D721Med (cell line): ENCODE measurements around the gene ACYP1.

Experiments used
- DNase-seq: peaks from one replicate; pipeline ENCODE4 v3.0.0; 2011; ENCODE audit warnings: low spot score; ENCODE audit not compliant: insufficient read length
- FAIRE-seq: peaks from 2 replicates; lab custom pipeline; 2011; peaks lifted over from hg19 to GRCh38; lab: Jason Lieb, UNC
- TF ChIP-seq, protein P1 (sequence below): IDR thresholded peaks from 2 replicates; pipeline ENCODE4 v1.5.1; 2012; ENCODE audit warnings: mild to moderate bottlenecking, control low read depth; ENCODE audit not compliant: insufficient read depth; ENCODE audit errors: missing control alignments

ACYP1 gene

DNA sequence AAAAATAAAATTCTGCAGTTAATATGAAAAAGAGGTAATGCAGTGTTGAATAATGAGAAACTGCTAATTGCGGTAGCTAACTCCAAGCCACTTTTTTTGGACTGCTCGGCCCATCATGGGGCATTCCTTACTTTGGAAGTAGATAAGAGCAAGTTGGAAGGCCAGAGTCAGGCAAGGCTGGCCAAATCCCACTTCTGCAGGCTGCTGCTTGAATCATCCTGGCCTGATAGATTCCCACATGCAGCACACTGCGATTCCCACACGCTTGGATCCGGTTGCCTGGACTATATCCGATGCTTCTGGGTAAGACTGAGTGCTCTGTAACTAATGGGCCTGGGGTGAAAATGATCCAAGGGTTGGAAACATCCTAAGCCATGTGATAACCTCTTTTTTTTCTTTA is 50.5 kb downstream of the ACYP1 start:
- FAIRE-seq: no peak
- no peak for DNase-seq
- TF ChIP-seq, protein P1, sequence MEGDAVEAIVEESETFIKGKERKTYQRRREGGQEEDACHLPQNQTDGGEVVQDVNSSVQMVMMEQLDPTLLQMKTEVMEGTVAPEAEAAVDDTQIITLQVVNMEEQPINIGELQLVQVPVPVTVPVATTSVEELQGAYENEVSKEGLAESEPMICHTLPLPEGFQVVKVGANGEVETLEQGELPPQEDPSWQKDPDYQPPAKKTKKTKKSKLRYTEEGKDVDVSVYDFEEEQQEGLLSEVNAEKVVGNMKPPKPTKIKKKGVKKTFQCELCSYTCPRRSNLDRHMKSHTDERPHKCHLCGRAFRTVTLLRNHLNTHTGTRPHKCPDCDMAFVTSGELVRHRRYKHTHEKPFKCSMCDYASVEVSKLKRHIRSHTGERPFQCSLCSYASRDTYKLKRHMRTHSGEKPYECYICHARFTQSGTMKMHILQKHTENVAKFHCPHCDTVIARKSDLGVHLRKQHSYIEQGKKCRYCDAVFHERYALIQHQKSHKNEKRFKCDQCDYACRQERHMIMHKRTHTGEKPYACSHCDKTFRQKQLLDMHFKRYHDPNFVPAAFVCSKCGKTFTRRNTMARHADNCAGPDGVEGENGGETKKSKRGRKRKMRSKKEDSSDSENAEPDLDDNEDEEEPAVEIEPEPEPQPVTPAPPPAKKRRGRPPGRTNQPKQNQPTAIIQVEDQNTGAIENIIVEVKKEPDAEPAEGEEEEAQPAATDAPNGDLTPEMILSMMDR: no peak

DNA sequence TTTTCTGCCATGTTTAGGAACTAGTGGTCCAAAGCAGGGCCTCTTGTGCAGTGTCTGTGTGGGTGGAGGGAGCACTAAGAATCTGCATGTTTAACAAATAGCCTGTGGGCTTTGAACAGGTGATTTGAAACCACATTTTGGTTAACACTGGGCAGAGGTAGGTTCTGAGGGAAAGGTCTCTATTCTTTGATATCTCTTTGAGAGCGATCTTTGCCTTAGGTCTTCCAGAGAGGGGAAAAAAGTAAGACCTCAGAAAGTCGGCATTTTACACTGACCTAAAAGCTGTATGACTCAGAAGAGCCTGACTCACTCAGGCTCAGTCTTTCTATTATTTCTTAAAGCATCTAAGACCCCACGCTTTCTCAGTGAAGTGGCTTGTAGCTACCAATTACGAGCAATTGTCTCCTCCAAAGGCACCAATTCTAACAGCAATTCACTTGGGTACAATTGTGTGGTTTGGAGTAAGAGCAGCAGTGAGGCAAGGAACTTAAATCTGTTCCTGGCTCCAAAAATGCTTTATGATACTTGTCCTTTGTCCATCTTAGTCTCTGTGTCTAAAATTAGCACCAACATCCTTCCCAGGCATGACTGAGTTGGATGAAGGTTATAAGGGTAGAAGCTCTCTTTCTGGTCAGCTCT is 52.3 kb downstream of the ACYP1 start:
- no peak for FAIRE-seq
- DNase-seq: no peak
- TF ChIP-seq, protein P1: no peak

GRCh38 chr14:75010472-75011093 is 53.2 kb downstream of the ACYP1 start:
- FAIRE-seq: no peak
- TF ChIP-seq, protein P1: no peak
- DNase-seq: no peak

DNA sequence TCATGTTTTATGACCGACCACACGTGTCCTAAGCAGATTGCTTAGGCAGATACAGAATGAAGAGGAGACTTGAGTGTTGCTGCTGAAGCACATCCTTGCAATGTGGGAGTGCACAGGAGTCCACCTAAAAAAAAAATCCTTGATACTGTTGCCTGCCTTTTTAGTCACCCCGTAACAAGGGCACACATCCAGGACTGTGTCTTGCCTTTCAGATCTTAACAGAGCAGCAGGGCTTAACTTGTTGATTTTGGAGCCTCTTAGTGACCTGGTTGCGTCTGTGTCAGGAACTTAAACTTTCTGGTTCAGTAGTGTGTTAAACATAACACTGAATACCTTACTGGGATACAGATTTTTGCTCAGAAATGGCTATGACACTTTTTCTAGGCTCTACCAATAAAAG is 54.6 kb downstream of the ACYP1 start:
- no peak for FAIRE-seq
- TF ChIP-seq, protein P1: no peak
- no peak for DNase-seq

DNA sequence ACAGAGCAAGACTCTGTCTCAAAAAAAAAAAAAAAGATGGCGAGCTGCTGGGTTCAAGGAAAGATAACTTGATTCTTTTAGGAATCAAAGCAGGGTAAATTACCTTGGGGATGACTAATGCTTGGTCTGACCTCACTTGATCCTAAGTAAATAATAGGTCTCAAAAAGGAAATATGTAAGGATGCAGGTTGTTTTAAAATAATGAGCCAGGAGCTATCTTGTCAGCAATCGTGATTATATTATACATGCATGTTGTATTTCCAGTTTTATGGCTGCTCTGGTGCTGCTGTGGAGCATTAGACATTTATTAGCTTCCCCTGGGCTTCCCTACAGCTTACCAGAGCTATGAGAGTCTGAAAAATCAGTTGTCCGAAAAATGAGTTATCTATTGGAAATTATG is 58.5 kb downstream of the ACYP1 start:
- DNase-seq (no peak), FAIRE-seq (no peak)

GRCh38 chr14:75003250-75004027 is 60.4 kb downstream of the ACYP1 start:
- no peak for DNase-seq
- no peak for FAIRE-seq
- TF ChIP-seq, protein P1: no peak

More for the DNA sequence above, 58.5 kb downstream of the ACYP1 start:
- TF ChIP-seq, protein P1: no peak
